Smooth muscle cell (in vitro differentiated cells): Measurements from ENCODE around the gene KRTAP10-8. TPM values are rescaled to one million over a fixed set of nuclear protein-coding genes. Genes with fewer than 3 reads are reported as not detected.

Source experiments
- DNase-seq: peaks from one replicate; lab custom pipeline; 2025; ENCODE audit not compliant: unreplicated experiment; lab: John Stamatoyannopoulos, UW
- H2AFZ ChIP-seq: fragments of 200-600 bp; sonication (generic); 2 replicates; pipeline ENCODE4 v1.6.0; 2016; ENCODE audit warnings: antibody characterized with exemption, low read depth, mild to moderate bottlenecking
- H3F3A ChIP-seq: fragments of 200-600 bp; sonication (generic); 2 replicates; pipeline ENCODE4 v1.6.0; 2017; ENCODE audit warnings: antibody characterized with exemption, low read depth
- H3K27ac ChIP-seq: fragments of 200-600 bp; sonication (generic); 2 replicates; pipeline ENCODE4 v1.5.1; 2016; ENCODE audit warnings: low read depth, mild to moderate bottlenecking
- H3K27me3 ChIP-seq: fragments of 200-600 bp; sonication (generic); 2 replicates; pipeline ENCODE4 v1.6.1; 2016; ENCODE audit warnings: low read depth, mild to moderate bottlenecking
- H3K36me3 ChIP-seq: fragments of 200-600 bp; sonication (generic); 2 replicates; pipeline ENCODE4 v1.5.1; 2016; ENCODE audit warnings: low read depth
- H3K4me1 ChIP-seq: fragments of 200-600 bp; sonication (generic); 2 replicates; pipeline ENCODE4 v1.5.1; 2016; ENCODE audit warnings: low read depth
- H3K4me2 ChIP-seq: fragments of 200-600 bp; sonication (generic); 2 replicates; pipeline ENCODE4 v1.6.0; 2016; ENCODE audit warnings: mild to moderate bottlenecking
- H3K4me3 ChIP-seq: fragments of 200-600 bp; sonication (generic); 2 replicates; pipeline ENCODE4 v1.5.1; 2016; ENCODE audit warnings: mild to moderate bottlenecking
- H3K79me2 ChIP-seq: fragments of 200-600 bp; sonication (generic); 2 replicates; pipeline ENCODE4 v1.6.0; 2016; ENCODE audit warnings: low read depth, mild to moderate bottlenecking
- H3K9ac ChIP-seq: fragments of 200-600 bp; sonication (generic); 2 replicates; pipeline ENCODE4 v1.6.0; 2016; ENCODE audit warnings: low read depth
- H3K9me3 ChIP-seq: fragments of 200-600 bp; sonication (generic); replicated peaks from 2 replicates; pipeline ENCODE4 v1.5.1; 2016; ENCODE audit warnings: low read depth
- H4K20me1 ChIP-seq: fragments of 200-600 bp; sonication (generic); 2 replicates; pipeline ENCODE4 v1.6.0; 2016; ENCODE audit warnings: low read depth
- whole genome bisulfite sequencing: methylation state at CpG from one replicate; pipeline ENCODE4 v1.1.7; 2016; ENCODE audit warnings: low lambda C conversion rate; 5-methylcytosine and 5-hydroxymethylcytosine counted together
- polyA plus RNA-seq: library from polyadenylated mRNA; unstranded; fragments of >200 nt; fragmentation: Nextera tagmentation; extraction: Ambion mirVana; gene quantifications from 2 replicates; pipeline ENCODE4 v1.2.1, GENCODE V29; 2016
- total RNA-seq: library from RNA; depleted of rRNA; stranded (reverse); fragments of >200 nt; gene quantifications from 2 replicates; pipeline ENCODE4 v1.2.3, GENCODE V29; 2014
- TF ChIP-seq, protein P1 (sequence below): fragments of 200-600 bp; sonication (generic); IDR thresholded peaks from 2 replicates; pipeline ENCODE4 v1.5.1; 2017; ENCODE audit warnings: borderline replicate concordance, mild to moderate bottlenecking, antibody characterized with exemption; ENCODE audit not compliant: insufficient read depth, poor library complexity, severe bottlenecking

Gene KRTAP10-8
- total and polyA plus RNA-seq, 2 experiments from 2014 or later = not detected

DNA sequence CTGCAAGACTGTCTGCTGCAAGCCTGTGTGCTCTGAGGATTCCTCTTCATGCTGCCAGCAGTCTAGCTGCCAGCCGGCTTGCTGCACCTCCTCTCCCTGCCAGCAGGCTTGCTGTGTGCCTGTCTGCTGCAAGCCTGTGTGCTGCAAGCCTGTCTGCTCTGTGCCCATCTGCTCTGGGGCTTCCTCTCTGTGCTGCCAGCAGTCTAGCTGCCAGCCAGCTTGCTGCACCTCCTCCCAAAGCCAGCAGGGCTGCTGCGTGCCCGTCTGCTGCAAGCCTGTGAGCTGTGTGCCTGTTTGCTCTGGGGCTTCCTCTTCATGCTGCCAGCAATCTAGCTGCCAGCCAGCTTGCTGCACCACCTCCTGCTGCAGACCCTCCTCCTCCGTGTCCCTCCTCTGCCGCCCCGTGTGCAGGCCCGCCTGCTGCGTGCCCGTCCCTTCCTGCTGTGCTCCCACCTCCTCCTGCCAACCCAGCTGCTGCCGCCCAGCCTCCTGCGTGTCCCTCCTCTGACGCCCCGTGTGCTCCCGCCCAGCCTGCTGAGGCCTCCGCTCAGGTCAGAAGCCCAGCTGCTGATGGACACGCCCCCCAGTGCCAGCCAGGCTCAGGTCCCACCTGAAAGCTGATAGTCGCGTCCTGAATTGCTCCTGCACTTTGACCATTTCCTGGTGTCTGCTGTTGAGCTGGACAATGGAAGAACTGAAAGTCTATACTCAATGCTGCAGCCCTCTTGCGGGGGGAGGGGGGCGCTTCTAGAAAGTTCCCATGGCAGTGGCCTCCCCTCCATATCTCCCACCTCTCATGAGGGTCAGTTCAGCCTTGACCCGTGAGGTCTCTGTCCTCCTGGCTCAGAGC, 37.2 kb upstream of the KRTAP10-8 start:
- no peak overlapping the region for H3K4me3 ChIP-seq
- H3K79me2 ChIP-seq = no peaks in the 10 kb centered on the region
- H3K27me3 ChIP-seq = no peaks in the 10 kb centered on the region
- no peaks in the 10 kb centered on the region for H4K20me1 ChIP-seq
- H3F3A ChIP-seq = no peaks in the 10 kb centered on the region
- H3K9me3 ChIP-seq = peaks cover 8% of the 10 kb centered on the region
- H3K36me3 ChIP-seq = no peaks in the 10 kb centered on the region
- no peak overlapping the region for H3K9ac ChIP-seq
- H3K4me1 ChIP-seq = no peaks in the 10 kb centered on the region
- no peak overlapping the region for H3K4me2 ChIP-seq
- TF ChIP-seq, protein P1, sequence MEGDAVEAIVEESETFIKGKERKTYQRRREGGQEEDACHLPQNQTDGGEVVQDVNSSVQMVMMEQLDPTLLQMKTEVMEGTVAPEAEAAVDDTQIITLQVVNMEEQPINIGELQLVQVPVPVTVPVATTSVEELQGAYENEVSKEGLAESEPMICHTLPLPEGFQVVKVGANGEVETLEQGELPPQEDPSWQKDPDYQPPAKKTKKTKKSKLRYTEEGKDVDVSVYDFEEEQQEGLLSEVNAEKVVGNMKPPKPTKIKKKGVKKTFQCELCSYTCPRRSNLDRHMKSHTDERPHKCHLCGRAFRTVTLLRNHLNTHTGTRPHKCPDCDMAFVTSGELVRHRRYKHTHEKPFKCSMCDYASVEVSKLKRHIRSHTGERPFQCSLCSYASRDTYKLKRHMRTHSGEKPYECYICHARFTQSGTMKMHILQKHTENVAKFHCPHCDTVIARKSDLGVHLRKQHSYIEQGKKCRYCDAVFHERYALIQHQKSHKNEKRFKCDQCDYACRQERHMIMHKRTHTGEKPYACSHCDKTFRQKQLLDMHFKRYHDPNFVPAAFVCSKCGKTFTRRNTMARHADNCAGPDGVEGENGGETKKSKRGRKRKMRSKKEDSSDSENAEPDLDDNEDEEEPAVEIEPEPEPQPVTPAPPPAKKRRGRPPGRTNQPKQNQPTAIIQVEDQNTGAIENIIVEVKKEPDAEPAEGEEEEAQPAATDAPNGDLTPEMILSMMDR = no peak
- 83% methylated on average over 18 of the region's 21 CpGs for WGBS
- DNase-seq = no peak
- no peak overlapping the region for H2AFZ ChIP-seq
- no peak overlapping the region for H3K27ac ChIP-seq

DNA sequence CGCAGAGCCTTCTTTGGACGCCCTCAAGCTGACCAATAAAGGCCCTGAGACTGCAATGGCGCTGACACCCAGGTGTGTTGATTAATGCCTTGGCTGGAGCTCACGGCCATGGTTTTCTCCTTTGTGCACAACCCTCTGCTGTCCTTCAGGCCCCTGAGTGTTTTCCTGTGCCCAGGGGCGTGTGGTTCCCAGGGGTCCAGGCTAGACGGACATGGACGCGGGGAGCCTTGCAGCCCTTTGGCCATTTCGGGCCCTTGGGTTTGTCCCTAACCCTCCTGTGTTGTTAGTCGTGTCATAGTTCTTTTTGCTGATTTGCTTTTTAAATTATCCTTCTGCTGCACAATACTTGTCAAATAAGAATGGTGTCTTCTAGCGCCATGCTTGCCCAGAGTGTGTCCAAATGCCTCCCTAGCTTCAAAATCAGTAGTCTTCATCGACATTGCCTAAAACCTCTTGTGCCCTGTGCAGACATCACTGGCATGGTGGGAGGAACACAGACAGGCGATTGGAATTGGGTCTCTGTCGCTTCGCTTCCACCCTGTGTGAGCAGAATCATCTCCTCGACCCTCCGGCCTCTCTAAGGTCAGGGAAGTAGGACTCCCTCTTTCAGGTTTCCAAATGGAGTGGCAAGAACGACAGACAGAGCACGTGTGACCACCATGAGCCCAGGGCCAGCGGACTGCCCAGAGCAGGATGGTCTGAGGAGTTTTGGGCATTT, 36.4 kb upstream of the KRTAP10-8 start:
- no peaks in the 10 kb centered on the region for H3K4me1 ChIP-seq
- H3K9me3 ChIP-seq = peaks cover 8% of the 10 kb centered on the region
- H4K20me1 ChIP-seq = no peaks in the 10 kb centered on the region
- no peak overlapping the region for H2AFZ ChIP-seq
- no peaks in the 10 kb centered on the region for H3K27me3 ChIP-seq
- 93% methylated on average over 20 of the region's 20 CpGs for WGBS
- H3K4me3 ChIP-seq = no peak overlapping the region
- H3K9ac ChIP-seq = no peak overlapping the region
- H3K27ac ChIP-seq = no peak overlapping the region
- H3K79me2 ChIP-seq = no peaks in the 10 kb centered on the region
- DNase-seq = no peak
- H3K36me3 ChIP-seq = no peaks in the 10 kb centered on the region
- no peak overlapping the region for H3K4me2 ChIP-seq
- TF ChIP-seq, protein P1 = no peak
- H3F3A ChIP-seq = no peaks in the 10 kb centered on the region

DNA sequence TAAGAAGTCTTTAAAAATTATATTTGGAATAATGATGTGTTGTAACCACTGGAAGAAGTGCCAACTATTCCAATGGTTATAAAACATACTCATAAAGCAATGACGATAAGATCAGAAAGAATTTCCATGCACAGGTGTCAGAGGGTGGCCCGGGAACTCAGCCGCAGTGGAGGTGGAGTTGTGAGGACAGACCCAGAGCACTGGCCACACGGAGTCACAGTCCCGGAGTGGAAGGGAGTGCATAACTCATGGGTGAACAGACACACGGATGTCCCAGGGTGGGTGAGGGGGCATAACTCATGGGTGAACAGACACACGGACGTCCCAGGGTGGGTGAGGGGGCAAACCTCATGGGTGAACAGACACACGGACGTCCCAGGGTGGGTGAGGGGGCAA, 35.9 kb upstream of the KRTAP10-8 start:
- Histone ChIP-seq H3K4me1 (no peaks in the 10 kb centered on the region), H3K27ac (no peak overlapping the region), H3K36me3 (no peaks in the 10 kb centered on the region), H4K20me1 (no peaks in the 10 kb centered on the region), H3F3A (no peaks in the 10 kb centered on the region), H3K9ac (no peak overlapping the region), H2AFZ (no peak overlapping the region), H3K9me3 (peaks cover 8% of the 10 kb centered on the region), H3K4me3 (no peak overlapping the region), H3K4me2 (no peak overlapping the region), H3K27me3 (no peaks in the 10 kb centered on the region), H3K79me2 (no peaks in the 10 kb centered on the region)
- WGBS = 94% methylated on average over 8 of the region's 10 CpGs
- TF ChIP-seq, protein P1 = no peak
- no peak for DNase-seq
